ENCODE data around the gene REL. TPM values are rescaled to one million over a fixed set of nuclear protein-coding genes. Genes with fewer than 3 reads are reported as not detected.

Gene REL
- total and polyA plus RNA-seq, 2 of the 13 experiments (the other 11 are each of a cell fraction or from before 2014, with no cell fraction given), result 3.7 to 7.0 TPM

DNA sequence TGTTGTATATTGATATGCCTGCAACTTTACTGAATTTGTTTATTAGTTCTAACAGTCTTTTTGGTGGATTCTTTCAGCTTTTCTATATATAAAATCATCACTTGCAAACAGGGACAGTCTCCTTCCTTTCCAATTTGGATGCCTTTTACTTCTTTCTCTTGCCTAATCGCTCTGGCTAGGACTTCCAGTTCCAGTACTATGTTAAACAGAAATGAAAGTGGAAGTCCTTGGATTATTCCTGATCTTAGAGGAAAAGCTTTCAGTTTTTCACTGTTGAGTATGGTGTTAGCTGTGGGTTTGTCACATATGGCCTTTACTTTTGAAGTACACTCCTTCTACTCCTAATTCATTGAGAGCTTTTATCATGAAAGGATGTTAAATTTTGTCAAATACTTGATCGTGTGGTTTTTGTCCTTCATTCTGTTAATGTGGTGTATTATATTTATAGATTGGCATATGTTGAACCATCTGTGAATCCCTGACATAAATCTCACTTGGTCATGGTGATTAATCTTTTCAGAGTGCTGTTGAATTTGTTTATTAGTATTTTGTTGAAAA lies 52.9 kb downstream of the REL start:
- POLR2A ChIA-PET, result no interaction called here
- Histone ChIP-seq H4K20me1 (ENCODE audit: insufficient read depth, low read length) (no peaks in the 10 kb centered on the region), H3K4me1 (ENCODE audit: insufficient read depth, low read length) (peaks cover 6% of the 10 kb centered on the region; the same call in 1 of the 2 replicates), H2AFZ (ENCODE audit: low read length) (no peak overlapping the region), H3K27ac (ENCODE audit: extremely low read length, insufficient read depth, low read length) (no peak overlapping the region), H3K9me3 (ENCODE audit: low read length) (no peaks in the 10 kb centered on the region), H3K27me3 (ENCODE audit: control insufficient read depth in 1 of 2, insufficient read depth in 2 of 2, low read length in 2 of 2) (no peaks in the 10 kb centered on the region), H3K4me2 (ENCODE audit: low read depth, low read length) (no peak overlapping the region), H3K4me3 (replicated peaks in 1 of 3; ENCODE audit: insufficient read depth in 1 of 3, low read depth in 2 of 3, low read length in 3 of 3) (no peak overlapping the region), H3K79me2 (ENCODE audit: insufficient read depth, low read length) (no peaks in the 10 kb centered on the region), H3K9ac (ENCODE audit: insufficient read depth, low read depth, low read length) (no peak overlapping the region), H3K36me3 (replicated peaks in 1 of 2; ENCODE audit: control insufficient read depth in 1 of 2, insufficient read depth in 2 of 2, low read length in 2 of 2) (peaks cover 5 to 22% of the 10 kb centered on the region in 2 experiments; a peak in 4 of 5 replicates)
- in situ Hi-C loops (cut with HindIII; ENCODE audit: extremely low pct_ligation_motif_present, low pct_unique_long_range_greater_than_20kb) (no loop called here), intact Hi-C loops (cut with micrococcal nuclease; ENCODE audit: unreplicated experiment) (no loop called here)
- WGBS (ENCODE audit: low lambda C conversion rate), result 94% methylated on average over 2 of the region's 2 CpGs
- no peak for DNase-seq (ENCODE audit: low spot score)
- CTCF ChIA-PET (ENCODE audit: low intra/inter-chr PET ratio, low total read pairs), result no interaction called here
- ATAC-seq, result no peak
- FAIRE-seq, result peak; percentile 18
- no TSS peak for BruUV-seq (replicated peaks)
- no peak for TF ChIP-seq ZNF552 (CRISPR knock-in tag; IDR thresholded peaks at IDR 0.05; ENCODE audit: borderline replicate concordance)
- no peak for TF ChIP-seq ATF6 (CRISPR knock-in tag; conservative IDR thresholded peaks at IDR 0.05)
- no peak for TF ChIP-seq MEF2D (CRISPR knock-in tag; IDR thresholded peaks at IDR 0.05)
- no peak for TF ChIP-seq ZNF512B (CRISPR knock-in tag; IDR thresholded peaks at IDR 0.05; ENCODE audit: borderline replicate concordance)
- TF ChIP-seq PBX2 (CRISPR knock-in tag; IDR thresholded peaks at IDR 0.05), result no peak
- TF ChIP-seq ZNF747 (CRISPR knock-in tag; IDR thresholded peaks at IDR 0.05; ENCODE audit: borderline replicate concordance), result no peak
- no peak for TF ChIP-seq ZNF501 (CRISPR knock-in tag; IDR thresholded peaks at IDR 0.05)
- no peak for TF ChIP-seq HES4 (CRISPR knock-in tag; IDR thresholded peaks at IDR 0.05; ENCODE audit: borderline replicate concordance)
- no peak for TF ChIP-seq ZNF136 (CRISPR knock-in tag; IDR thresholded peaks at IDR 0.05; ENCODE audit: low read depth)
- TF ChIP-seq REL (CRISPR knock-in tag; conservative IDR thresholded peaks at IDR 0.05), result no peak
- no peak for TF ChIP-seq AHDC1 (CRISPR knock-in tag; IDR thresholded peaks at IDR 0.05; ENCODE audit: borderline replicate concordance)
